K562 (cell line): ENCODE results near the gene SENP1. TPM values are rescaled to one million over a fixed set of nuclear protein-coding genes. Genes with fewer than 3 reads are reported as not detected.

Source experiments
- ATAC-seq: fragments of 200-7000 bp; cut with Tn5 transposase; 3 replicates; pipeline ENCODE4 v1.9.1; 2020; ENCODE audit warnings: moderate library complexity
- BruUV-seq: library from RNA; stranded (reverse); fragments of 400-500 nt; replicated peaks from 2 replicates; lab custom pipeline; 2021; lab: Mats Ljungman, UMichigan
- CTCF ChIA-PET: fragments of 300-600 bp; formaldehyde crosslinking; extraction: SDS; loops from one replicate; lab custom pipeline; 2021; ENCODE audit warnings: low intra/inter-chr PET ratio; lab: Yijun Ruan, JAX
- POLR2A ChIA-PET: fragments of 300-600, 350-650 bp; sonication (Branson Sonifier 250); formaldehyde crosslinking; extraction: SDS; loops from one replicate; lab custom pipeline; 2021; ENCODE audit warnings: antibody characterized with exemption, inconsistent platforms; lab: Yijun Ruan, JAX
- DNase-seq, 4 experiments: peaks; one replicate each; pipeline versions ENCODE4 v3.0.0 to v3.0.0-alpha.2; 2011 to 2018; ENCODE audit warnings: low spot score in 3 of 4, mixed read lengths in 3 of 4; ENCODE audit errors: extremely low read depth in 1 of 4
- FAIRE-seq: peaks from 2 replicates; lab custom pipeline; 2011; peaks lifted over from hg19 to GRCh38; lab: Jason Lieb, UNC
- H2AFZ ChIP-seq: 2 replicates; pipeline ENCODE4 v1.6.0; 2011; ENCODE audit warnings: low read depth, low read length, control low read depth, inconsistent platforms
- H3K27ac ChIP-seq: fragments of 200-600 bp; 3 replicates; pipeline ENCODE4 v1.8.0; 2011; ENCODE audit warnings: low read depth, mild to moderate bottlenecking, control low read depth, inconsistent platforms, low read length, moderate library complexity, mixed read lengths; ENCODE audit errors: extremely low read depth
- H3K27me3 ChIP-seq, 2 experiments: fragments of 300-600 bp in 1 of 2; 2 replicates in 1 of 2; 3 replicates in 1 of 2; pipeline versions ENCODE4 v1.6.0 to v1.8.0; 2011; ENCODE audit warnings: inconsistent platforms in 2 of 2, low read length in 2 of 2, mild to moderate bottlenecking in 1 of 2, mixed read lengths in 1 of 2, moderate library complexity in 1 of 2; ENCODE audit not compliant: control insufficient read depth in 2 of 2, insufficient read depth in 2 of 2
- H3K36me3 ChIP-seq: fragments of 300-600 bp; 3 replicates; pipeline ENCODE4 v1.8.0; 2011; ENCODE audit warnings: mild to moderate bottlenecking, low read length, inconsistent platforms; ENCODE audit not compliant: control insufficient read depth, insufficient read depth
- H3K4me1 ChIP-seq, 2 experiments: fragments of 200-600 bp in 1 of 2; replicated peaks in 1 of 2; 2 replicates in 1 of 2; 3 replicates in 1 of 2; pipeline versions ENCODE4 v1.5.1 to v1.8.0; 2011; ENCODE audit warnings: inconsistent platforms in 2 of 2, low read length in 2 of 2, mild to moderate bottlenecking in 1 of 2, mixed read lengths in 1 of 2, moderate library complexity in 1 of 2; ENCODE audit not compliant: control insufficient read depth in 2 of 2, insufficient read depth in 2 of 2
- H3K4me2 ChIP-seq: 2 replicates; pipeline ENCODE4 v1.6.1; 2011; ENCODE audit warnings: low read length, control low read depth, inconsistent platforms, mixed read lengths; ENCODE audit not compliant: insufficient read depth
- H3K4me3 ChIP-seq: fragments of 200-600 bp; sonication (generic), shearing (Covaris generic); 2 replicates; pipeline ENCODE4 v1.5.1; 2016; ENCODE audit warnings: control low read depth, inconsistent platforms
- H3K79me2 ChIP-seq: fragments of 200-600 bp; 3 replicates; pipeline ENCODE4 v1.8.0; 2011; ENCODE audit warnings: low read length, inconsistent platforms; ENCODE audit not compliant: control insufficient read depth, insufficient read depth
- H3K9ac ChIP-seq, 2 experiments: 2 replicates each; pipeline versions ENCODE4 v1.6.0 to v1.6.1; 2011; ENCODE audit warnings: low read depth in 2 of 2, low read length in 2 of 2, control low read depth in 1 of 2, inconsistent platforms in 1 of 2, mild to moderate bottlenecking in 1 of 2, mixed read lengths in 1 of 2; ENCODE audit not compliant: insufficient read depth in 1 of 2
- H3K9me1 ChIP-seq: one replicate; pipeline ENCODE4 v1.6.0; 2011; ENCODE audit warnings: inconsistent platforms, mild to moderate bottlenecking, low read length, moderate library complexity; ENCODE audit not compliant: control insufficient read depth, insufficient read depth
- H3K9me3 ChIP-seq: replicated peaks from 2 replicates; pipeline ENCODE4 v1.5.1; 2011; ENCODE audit warnings: low read depth, low read length, inconsistent platforms; ENCODE audit not compliant: control insufficient read depth, insufficient read depth
- H4K20me1 ChIP-seq: replicated peaks from 2 replicates; pipeline ENCODE4 v1.6.1; 2011; ENCODE audit warnings: low read length, inconsistent platforms, mixed read lengths; ENCODE audit not compliant: control insufficient read depth, insufficient read depth
- ARID1B ChIP-seq: fragments of 450-650 bp; IDR thresholded peaks from 2 replicates; pipeline ENCODE4 v1.6.1; 2016; ENCODE audit warnings: antibody characterized with exemption, mild to moderate bottlenecking, inconsistent platforms
- GATA2 ChIP-seq: sonication (generic); formaldehyde crosslinking; IDR thresholded peaks from 2 replicates; pipeline ENCODE4 v1.4.0; 2020; ENCODE audit warnings: mild to moderate bottlenecking, missing genetic modification reagents
- KLF16 ChIP-seq: IDR thresholded peaks from 2 replicates; pipeline ENCODE4 v1.6.1; 2016; ENCODE audit warnings: antibody characterized with exemption
- PML ChIP-seq: IDR thresholded peaks from 2 replicates; pipeline ENCODE4 v1.6.1; 2012; ENCODE audit warnings: low read length, inconsistent platforms
- RFX1 ChIP-seq: fragments of 450-650 bp; IDR thresholded peaks from 2 replicates; pipeline ENCODE4 v1.6.1; 2016; ENCODE audit warnings: mild to moderate bottlenecking, moderate library complexity
- SMARCB1 ChIP-seq: IDR thresholded peaks from 2 replicates; pipeline ENCODE4 v1.6.1; 2011; ENCODE audit warnings: improper control_type of control experiment, low read depth; ENCODE audit not compliant: insufficient read length
- SP2 ChIP-seq: IDR thresholded peaks from 2 replicates; pipeline ENCODE4 v1.6.1; 2011; ENCODE audit warnings: mild to moderate bottlenecking, low read depth, low read length, moderate library complexity; ENCODE audit not compliant: poor library complexity, severe bottlenecking; ENCODE audit errors: extremely low read depth
- ZSCAN32 ChIP-seq: fragments of 450-650 bp; formaldehyde crosslinking; IDR thresholded peaks from 2 replicates; pipeline ENCODE4 v1.4.0; 2020; ENCODE audit warnings: mild to moderate bottlenecking, moderate library complexity
- WGBS: fragments of 100-300 bp; shearing (Covaris generic); methylation state at CpG from one replicate; pipeline ENCODE4 v1.1.6; 2016; ENCODE audit warnings: low coverage, mixed read lengths; ENCODE audit not compliant: insufficient coverage; ENCODE audit errors: missing lambda C conversion rate; 5-methylcytosine and 5-hydroxymethylcytosine counted together
- in situ Hi-C: fragments of 300-500 bp; cut with MboI; formaldehyde crosslinking; loops from 4 replicates; pipeline ENCODE4 v1.15.0; 2018; ENCODE audit warnings: inconsistent platforms, mixed read lengths
- intact Hi-C: fragments of 100-400 bp; cut with micrococcal nuclease; formaldehyde crosslinking; loops from 2 replicates; pipeline ENCODE4 v1.14.2; 2022
- polyA plus RNA-seq, 8 experiments: library from polyadenylated mRNA; depleted of rRNA in 4 of 8; stranded (reverse) in 5 of 8; unstranded in 3 of 8; fragments of >200 nt; fragmentation: Nextera tagmentation in 2 of 8; fragmentation: Illumina TruSeq in 1 of 8; extraction: Ambion mirVana in 2 of 8; extraction: Trizol in 1 of 8; gene quantifications; 2 replicates each; pipeline versions ENCODE4 v1.2.1 to v1.2.3, GENCODE V29; 2011 to 2014; ENCODE audit warnings: inconsistent platforms in 1 of 8, missing spikeins in 1 of 8
- total RNA-seq, 7 experiments: library from RNA; depleted of rRNA in 6 of 7; stranded (reverse); fragments of >200 nt in 6 of 7; fragmentation: Illumina TruSeq in 2 of 7; extraction: Trizol in 2 of 7; gene quantifications; 2 replicates each; pipeline versions ENCODE4 v1.2.1 to v1.2.3, GENCODE V29; 2011 to 2021; ENCODE audit warnings: low replicate concordance in 1 of 7
- TF ChIP-seq, protein P1 (sequence below), 2 experiments: fragments of 200-800 bp in 1 of 2; sonication (Bioruptor generic) in 1 of 2; sonication (generic) in 1 of 2; formaldehyde crosslinking in 1 of 2; IDR thresholded peaks in 1 of 2; conservative IDR thresholded peaks in 1 of 2; 2 replicates each; pipeline versions ENCODE4 v1.5.0 to v1.6.1; 2016 to 2020; ENCODE audit warnings: missing compliant biosample characterization in 1 of 2, missing genetic modification characterization in 1 of 2, missing genetic modification reagents in 1 of 2
- TF ChIP-seq, protein P2 (sequence below), 2 experiments: fragments of 450-650 bp; formaldehyde crosslinking in 1 of 2; IDR thresholded peaks; 2 replicates each; pipeline versions ENCODE4 v1.4.0 to v1.6.1; 2014 to 2020; ENCODE audit warnings: mild to moderate bottlenecking in 2 of 2, borderline replicate concordance in 1 of 2, low read depth in 1 of 2

Gene SENP1
- total and polyA plus RNA-seq, 9 of the 15 experiments (the other 6 are each of a cell fraction or from before 2014, with no cell fraction given) = 15.5 to 59.0 (median 36.3) TPM

DNA sequence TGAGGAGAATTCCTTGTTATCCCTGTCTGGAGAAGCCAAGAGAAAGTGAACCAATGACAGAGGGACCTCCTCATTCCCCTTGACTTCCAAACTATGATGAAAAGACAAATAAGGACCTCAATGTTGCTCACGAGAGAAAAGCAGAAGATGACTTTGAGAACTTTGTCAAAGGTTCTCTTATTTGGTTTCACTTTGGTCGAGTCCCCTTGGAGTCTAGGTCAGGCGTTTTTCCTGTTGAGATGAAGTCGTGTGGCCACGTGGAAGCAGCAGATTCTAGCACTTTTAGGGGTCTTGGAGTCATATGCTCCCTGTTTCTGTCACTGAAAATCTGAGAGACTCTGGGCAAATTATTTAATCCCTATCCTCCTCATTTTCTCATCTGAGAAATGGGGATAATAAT is 67.8 kb downstream of the SENP1 start (continued):
- no peak for TF ChIP-seq KLF16
- TF ChIP-seq PML = no peak
- TF ChIP-seq, all 486 proteins: peak for 0

DNA sequence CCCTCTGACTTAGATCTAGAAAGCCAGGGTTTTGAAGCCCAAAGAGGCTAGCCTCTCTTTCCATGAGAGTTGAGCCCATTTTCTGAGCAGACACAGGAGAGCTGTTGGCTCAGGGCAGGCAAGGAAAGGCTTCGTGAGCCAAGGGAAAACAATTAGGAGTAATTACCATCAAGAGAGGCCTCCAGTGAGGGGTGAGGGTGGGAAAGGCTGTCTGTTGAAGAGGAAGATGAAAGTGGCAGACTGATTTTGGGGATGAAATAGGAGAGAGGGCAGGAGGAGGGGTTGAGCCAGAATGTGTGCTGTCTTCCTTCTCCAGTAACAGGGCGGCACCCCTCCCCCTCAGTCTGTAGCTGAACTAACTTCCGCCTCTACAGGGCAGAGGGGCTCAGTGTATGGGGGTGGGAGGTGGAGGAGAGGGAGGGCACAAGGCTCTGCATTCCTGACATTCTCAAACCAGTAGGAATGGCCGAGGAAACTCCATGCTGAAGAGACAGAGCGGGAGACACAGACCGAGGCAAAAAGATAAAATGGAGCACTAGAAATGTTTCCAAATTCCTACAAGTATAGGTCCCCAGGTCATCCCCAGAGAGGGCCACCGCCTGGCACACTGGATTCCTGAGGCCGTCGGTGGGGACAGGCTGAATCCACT is 68.5 kb downstream of the SENP1 start:
- Histone ChIP-seq H3K9me3 (no peaks in the 10 kb centered on the region), H3K4me1 (peaks cover 0 to 14% of the 10 kb centered on the region in 2 experiments; a peak in 4 of 5 replicates), H3K36me3 (peaks cover under 1% of the 10 kb centered on the region; the same call in 1 of the 3 replicates), H2AFZ (peak overlapping the region; percentile 65), H3K4me3 (no peak overlapping the region), H3K27ac (no peak overlapping the region), H3K9ac (peak overlapping the region in 1 of 2 experiments; percentile 55; a peak in 1 of 4 replicates), H4K20me1 (no peaks in the 10 kb centered on the region), H3K9me1 (no peaks in the 10 kb centered on the region), H3K4me2 (peak overlapping the region; percentile 1; the same call in 1 of the 2 replicates), H3K27me3 (no peaks in the 10 kb centered on the region), H3K79me2 (no peaks in the 10 kb centered on the region)
- POLR2A ChIA-PET = interaction anchor here (0.5 to 0.6 kb wide), 2 partner anchors 27 to 179 kb away, joined by 3 to 4 read pairs; no protein-coding TSS in a partner anchor
- FAIRE-seq (no peak), ATAC-seq (peak; percentile 68), DNase-seq (peak in 1 of 4 experiments; percentile 26)
- BruUV-seq = no TSS peak
- in situ Hi-C loops (no loop called here), intact Hi-C loops (no loop called here)
- CTCF ChIA-PET = no interaction called here
- TF ChIP-seq RFX1 (no peak), SMARCB1 (no peak), ARID1B (no peak), ZSCAN32 (no peak), SP2 (no peak), GATA2 (CRISPR knock-in tag) (no peak)
- TF ChIP-seq, protein P1, sequence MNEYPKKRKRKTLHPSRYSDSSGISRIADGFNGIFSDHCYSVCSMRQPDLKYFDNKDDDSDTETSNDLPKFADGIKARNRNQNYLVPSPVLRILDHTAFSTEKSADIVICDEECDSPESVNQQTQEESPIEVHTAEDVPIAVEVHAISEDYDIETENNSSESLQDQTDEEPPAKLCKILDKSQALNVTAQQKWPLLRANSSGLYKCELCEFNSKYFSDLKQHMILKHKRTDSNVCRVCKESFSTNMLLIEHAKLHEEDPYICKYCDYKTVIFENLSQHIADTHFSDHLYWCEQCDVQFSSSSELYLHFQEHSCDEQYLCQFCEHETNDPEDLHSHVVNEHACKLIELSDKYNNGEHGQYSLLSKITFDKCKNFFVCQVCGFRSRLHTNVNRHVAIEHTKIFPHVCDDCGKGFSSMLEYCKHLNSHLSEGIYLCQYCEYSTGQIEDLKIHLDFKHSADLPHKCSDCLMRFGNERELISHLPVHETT (CRISPR knock-in tag; conservative IDR thresholded peaks at IDR 0.05 in 1 of 2, IDR thresholded peaks at IDR 0.05 in 1 of 2) = no peak
- TF ChIP-seq, protein P2, sequence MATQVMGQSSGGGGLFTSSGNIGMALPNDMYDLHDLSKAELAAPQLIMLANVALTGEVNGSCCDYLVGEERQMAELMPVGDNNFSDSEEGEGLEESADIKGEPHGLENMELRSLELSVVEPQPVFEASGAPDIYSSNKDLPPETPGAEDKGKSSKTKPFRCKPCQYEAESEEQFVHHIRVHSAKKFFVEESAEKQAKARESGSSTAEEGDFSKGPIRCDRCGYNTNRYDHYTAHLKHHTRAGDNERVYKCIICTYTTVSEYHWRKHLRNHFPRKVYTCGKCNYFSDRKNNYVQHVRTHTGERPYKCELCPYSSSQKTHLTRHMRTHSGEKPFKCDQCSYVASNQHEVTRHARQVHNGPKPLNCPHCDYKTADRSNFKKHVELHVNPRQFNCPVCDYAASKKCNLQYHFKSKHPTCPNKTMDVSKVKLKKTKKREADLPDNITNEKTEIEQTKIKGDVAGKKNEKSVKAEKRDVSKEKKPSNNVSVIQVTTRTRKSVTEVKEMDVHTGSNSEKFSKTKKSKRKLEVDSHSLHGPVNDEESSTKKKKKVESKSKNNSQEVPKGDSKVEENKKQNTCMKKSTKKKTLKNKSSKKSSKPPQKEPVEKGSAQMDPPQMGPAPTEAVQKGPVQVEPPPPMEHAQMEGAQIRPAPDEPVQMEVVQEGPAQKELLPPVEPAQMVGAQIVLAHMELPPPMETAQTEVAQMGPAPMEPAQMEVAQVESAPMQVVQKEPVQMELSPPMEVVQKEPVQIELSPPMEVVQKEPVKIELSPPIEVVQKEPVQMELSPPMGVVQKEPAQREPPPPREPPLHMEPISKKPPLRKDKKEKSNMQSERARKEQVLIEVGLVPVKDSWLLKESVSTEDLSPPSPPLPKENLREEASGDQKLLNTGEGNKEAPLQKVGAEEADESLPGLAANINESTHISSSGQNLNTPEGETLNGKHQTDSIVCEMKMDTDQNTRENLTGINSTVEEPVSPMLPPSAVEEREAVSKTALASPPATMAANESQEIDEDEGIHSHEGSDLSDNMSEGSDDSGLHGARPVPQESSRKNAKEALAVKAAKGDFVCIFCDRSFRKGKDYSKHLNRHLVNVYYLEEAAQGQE (IDR thresholded peaks at IDR 0.05; ENCODE audit: borderline replicate concordance) = no peak
- TF ChIP-seq, protein P2 (CRISPR knock-in tag; IDR thresholded peaks at IDR 0.05; ENCODE audit: low read depth) = no peak
- WGBS = 30% methylated on average over 8 of the region's 9 CpGs
